Skeletal muscle tissue (tissue), 4 donors: Measurements from ENCODE around the gene CDC6. TPM values are rescaled to one million over a fixed set of nuclear protein-coding genes. Genes with fewer than 3 reads are reported as not detected.

Experiments used
- H3K27ac ChIP-seq: one replicate; pipeline ENCODE4 v1.7.0; 2013; ENCODE audit warnings: mild to moderate bottlenecking, low read depth, low read length, inconsistent platforms
- H3K27me3 ChIP-seq, 3 donors: one replicate each; pipeline ENCODE4 v1.7.0; 2013; ENCODE audit warnings: low read length in 3 of 3; ENCODE audit not compliant: control insufficient read depth in 3 of 3, insufficient read depth in 3 of 3
- H3K36me3 ChIP-seq, 3 donors: one replicate each; pipeline ENCODE4 v1.7.0; 2013; ENCODE audit warnings: low read length in 3 of 3; ENCODE audit not compliant: control insufficient read depth in 3 of 3, insufficient read depth in 3 of 3
- H3K4me1 ChIP-seq, 3 donors: one replicate each; pipeline ENCODE4 v1.7.0; 2013; ENCODE audit warnings: low read length in 3 of 3, mild to moderate bottlenecking in 3 of 3; ENCODE audit not compliant: control insufficient read depth in 3 of 3, insufficient read depth in 3 of 3
- H3K4me3 ChIP-seq, 3 donors: one replicate each; pipeline ENCODE4 v1.7.0; 2013; ENCODE audit warnings: low read length in 3 of 3
- H3K9ac ChIP-seq, 3 donors: one replicate each; pipeline ENCODE4 v1.7.0; 2013; ENCODE audit warnings: low read length in 3 of 3, mild to moderate bottlenecking in 3 of 3, moderate library complexity in 2 of 3, low read depth in 1 of 3
- H3K9me3 ChIP-seq, 3 donors: one replicate each; pipeline ENCODE4 v1.7.0; 2013; ENCODE audit warnings: low read length in 3 of 3; ENCODE audit not compliant: control insufficient read depth in 3 of 3
- total RNA-seq: library from RNA; depleted of rRNA; stranded (reverse); fragments of >200 nt; gene quantifications from one replicate; pipeline ENCODE4 v1.2.3, GENCODE V29; 2014
- donor health status: Osteomylitis.

CDC6 gene
- total RNA-seq, 1 donor from 2014 or later: 4.2 TPM

- H3K4me1 ChIP-seq: peaks cover 83 to 88% (median 85%) of the 10 kb centered on the region in 3 donors
- H3K9me3 ChIP-seq: no peaks in the 10 kb centered on the region
- peak overlapping the region; percentile 86 to 96 (median 91) for H3K9ac ChIP-seq
- no peaks in the 10 kb centered on the region for H3K27me3 ChIP-seq
- no peaks in the 10 kb centered on the region for H3K36me3 ChIP-seq
- H3K27ac ChIP-seq: peak overlapping the region; percentile 99
- peak overlapping the region; percentile 71 to 96 (median 91) for H3K4me3 ChIP-seq
Observed at GRCh38 chr17:40321961-40322357, 34.3 kb downstream of the CDC6 start.

- Histone ChIP-seq H3K27ac (peak overlapping the region; percentile 99), H3K4me3 (peak overlapping the region; percentile 71 to 96 (median 91)), H3K9ac (peak overlapping the region; percentile 86 to 96 (median 91)), H3K27me3 (no peaks in the 10 kb centered on the region), H3K36me3 (no peaks in the 10 kb centered on the region), H3K4me1 (peaks cover 83 to 88% (median 85%) of the 10 kb centered on the region in 3 donors), H3K9me3 (no peaks in the 10 kb centered on the region)
Observed at GRCh38 chr17:40322358-40323315, 35.0 kb downstream of the CDC6 start.

GRCh38 chr17:40323391-40324381 is 36.0 kb downstream of the CDC6 start:
- H3K4me1 ChIP-seq: peaks cover 91 to 95% (median 93%) of the 10 kb centered on the region in 3 donors
- no peaks in the 10 kb centered on the region for H3K36me3 ChIP-seq
- peak overlapping the region; percentile 71 to 96 (median 91) for H3K4me3 ChIP-seq
- H3K9ac ChIP-seq: peak overlapping the region; percentile 86 to 96 (median 91)
- H3K9me3 ChIP-seq: no peaks in the 10 kb centered on the region
- H3K27ac ChIP-seq: peak overlapping the region; percentile 99
- no peaks in the 10 kb centered on the region for H3K27me3 ChIP-seq

GRCh38 chr17:40325156-40326013 is 37.7 kb downstream of the CDC6 start:
- Histone ChIP-seq H3K4me3 (peak overlapping the region in 1 of 3 donors; percentile 28), H3K4me1 (peaks cover 93 to 99% (median 94%) of the 10 kb centered on the region in 3 donors)

GRCh38 chr17:40326014-40326831 is 38.5 kb downstream of the CDC6 start:
- Histone ChIP-seq H3K4me3 (peak overlapping the region; percentile 7 to 45 (median 28)), H3K9ac (peak overlapping the region; percentile 33 to 66 (median 48)), H3K4me1 (peaks cover 93 to 99% (median 94%) of the 10 kb centered on the region in 3 donors)

More at GRCh38 chr17:40325156-40326013, 37.7 kb downstream of the CDC6 start:
- Histone ChIP-seq H3K9ac (peak overlapping the region; percentile 7 to 66 (median 40)), H3K27me3 (no peaks in the 10 kb centered on the region), H3K9me3 (no peaks in the 10 kb centered on the region), H3K27ac (peak overlapping the region; percentile 99), H3K36me3 (no peaks in the 10 kb centered on the region)

GRCh38 chr17:40326832-40327199 is 39.1 kb downstream of the CDC6 start:
- peak overlapping the region; percentile 81 for H3K27ac ChIP-seq
- peak overlapping the region in 2 of 3 donors; percentile 7 to 45 for H3K4me3 ChIP-seq
- H3K4me1 ChIP-seq: peaks cover 93 to 99% (median 94%) of the 10 kb centered on the region in 3 donors
- peaks cover 0 to 2% (median 0%) of the 10 kb centered on the region in 3 donors for H3K36me3 ChIP-seq
- no peaks in the 10 kb centered on the region for H3K9me3 ChIP-seq
- H3K27me3 ChIP-seq: no peaks in the 10 kb centered on the region
- peak overlapping the region; percentile 48 to 66 (median 61) for H3K9ac ChIP-seq

More at GRCh38 chr17:40326014-40326831, 38.5 kb downstream of the CDC6 start:
- H3K9me3 ChIP-seq: no peaks in the 10 kb centered on the region
- H3K27ac ChIP-seq: peak overlapping the region; percentile 81
- no peaks in the 10 kb centered on the region for H3K27me3 ChIP-seq
- H3K36me3 ChIP-seq: peaks cover 0 to under 1% (median 0%) of the 10 kb centered on the region in 3 donors

- Histone ChIP-seq H3K27me3 (no peaks in the 10 kb centered on the region), H3K9ac (peak overlapping the region in 2 of 3 donors; percentile 61 to 66)
Observed at GRCh38 chr17:40327244-40327729, 39.6 kb downstream of the CDC6 start.

GRCh38 chr17:40327735-40328385 is 40.2 kb downstream of the CDC6 start:
- Histone ChIP-seq H3K36me3 (peaks cover 0 to 2% (median 0%) of the 10 kb centered on the region in 3 donors), H3K9me3 (no peaks in the 10 kb centered on the region), H3K4me1 (peaks cover 93 to 99% (median 94%) of the 10 kb centered on the region in 3 donors), H3K9ac (peak overlapping the region; percentile 22 to 66 (median 59)), H3K27me3 (no peaks in the 10 kb centered on the region), H3K27ac (peak overlapping the region; percentile 81), H3K4me3 (peak overlapping the region in 2 of 3 donors; percentile 27 to 41)

More at GRCh38 chr17:40327244-40327729, 39.6 kb downstream of the CDC6 start:
- Histone ChIP-seq H3K4me3 (peak overlapping the region in 2 of 3 donors; percentile 27 to 41), H3K36me3 (peaks cover 0 to 2% (median 0%) of the 10 kb centered on the region in 3 donors), H3K4me1 (peaks cover 93 to 99% (median 94%) of the 10 kb centered on the region in 3 donors), H3K9me3 (no peaks in the 10 kb centered on the region), H3K27ac (peak overlapping the region; percentile 81)
